Transverse colon (tissue), 4 donors: Measurements from ENCODE around the gene ITPKB. TPM values are rescaled to one million over a fixed set of nuclear protein-coding genes. Genes with fewer than 3 reads are reported as not detected.

Source experiments
- DNase-seq: peaks from one replicate; pipeline ENCODE4 v3.0.0-alpha.2; 2019
- H3K27ac ChIP-seq, 4 donors: fragments of 200-600 bp; sonication (generic); 2 replicates each; pipeline ENCODE4 v1.5.1; 2016 to 2018; ENCODE audit warnings: inconsistent platforms in 4 of 4
- H3K27me3 ChIP-seq: fragments of 200-600 bp; sonication (generic); 2 replicates; pipeline ENCODE4 v1.5.1; 2017; ENCODE audit warnings: inconsistent platforms
- H3K36me3 ChIP-seq, 4 donors: fragments of 200-600 bp; sonication (generic); 2 replicates each; pipeline ENCODE4 v1.5.1; 2017 to 2019; ENCODE audit warnings: inconsistent platforms in 4 of 4
- H3K4me1 ChIP-seq, 4 donors: fragments of 200-600 bp; sonication (generic); 2 replicates each; pipeline ENCODE4 v1.5.1; 2017 to 2020; ENCODE audit warnings: inconsistent platforms in 4 of 4
- H3K4me3 ChIP-seq, 4 donors: fragments of 200-600 bp; sonication (generic); 1 replicate in 1 of 4; 2 replicates in 3 of 4; pipeline versions ENCODE4 v1.5.1 to v1.6.1; 2017 to 2019; ENCODE audit warnings: inconsistent platforms in 4 of 4
- H3K9me3 ChIP-seq, 2 donors: fragments of 200-600 bp; sonication (generic); 2 replicates each; pipeline ENCODE4 v1.5.1; 2017 to 2019; ENCODE audit warnings: inconsistent platforms in 2 of 2
- EP300 ChIP-seq: sonication (generic); formaldehyde crosslinking; IDR thresholded peaks from one replicate; pipeline ENCODE4 v1.6.1; 2017; ENCODE audit warnings: antibody characterized with exemption, low read depth
- POLR2A ChIP-seq: fragments of 450-650 bp; IDR thresholded peaks from one replicate; pipeline ENCODE4 v1.6.1; 2016; ENCODE audit warnings: antibody characterized with exemption, mild to moderate bottlenecking, moderate library complexity
- POLR2AphosphoS5 ChIP-seq, 3 donors: sonication (generic); formaldehyde crosslinking; IDR thresholded peaks; one replicate each; pipeline ENCODE4 v1.6.1; 2016; ENCODE audit warnings: antibody characterized with exemption in 3 of 3
- WGBS, 2 donors: methylation state at CpG; one replicate each; pipeline ENCODE4 v1.1.5; 2018; ENCODE audit warnings: low coverage in 1 of 2; 5-methylcytosine and 5-hydroxymethylcytosine counted together
- in situ Hi-C, 4 donors: fragments of 200-750 bp; cut with MboI; loops; one replicate each; pipeline versions ENCODE4 v1.15.0 to v1.15.1; 2017; ENCODE audit warnings: low sequenced_read_pairs in 3 of 4, low pct_ligation_motif_present in 1 of 4, low pct_unique_long_range_greater_than_20kb in 1 of 4
- intact Hi-C: fragments of 100-400 bp; cut with DNase I; formaldehyde crosslinking; loops from one replicate; pipeline ENCODE4 v1.15.1; 2023; ENCODE audit warnings: low total_unique reads
- total RNA-seq, 4 donors: library from RNA; depleted of rRNA; stranded (reverse); fragments of >200 nt; gene quantifications; one replicate each; pipeline ENCODE4 v1.1.0, GENCODE V29; 2016
- TF ChIP-seq, protein P1 (sequence below), 5 experiments: fragments of 200-600 bp in 3 of 5; fragments of 450-650 bp in 2 of 5; sonication (generic) in 3 of 5; IDR thresholded peaks; 1 replicate in 2 of 5; 2 replicates in 3 of 5; pipeline ENCODE4 v1.5.1; 2016 to 2017; ENCODE audit warnings: antibody characterized with exemption in 5 of 5, inconsistent platforms in 3 of 5, mild to moderate bottlenecking in 2 of 5, moderate library complexity in 1 of 5

Gene ITPKB
- total RNA-seq, 4 donors from 2014 or later, result 14.3 to 57.6 (median 23.7) TPM

DNA sequence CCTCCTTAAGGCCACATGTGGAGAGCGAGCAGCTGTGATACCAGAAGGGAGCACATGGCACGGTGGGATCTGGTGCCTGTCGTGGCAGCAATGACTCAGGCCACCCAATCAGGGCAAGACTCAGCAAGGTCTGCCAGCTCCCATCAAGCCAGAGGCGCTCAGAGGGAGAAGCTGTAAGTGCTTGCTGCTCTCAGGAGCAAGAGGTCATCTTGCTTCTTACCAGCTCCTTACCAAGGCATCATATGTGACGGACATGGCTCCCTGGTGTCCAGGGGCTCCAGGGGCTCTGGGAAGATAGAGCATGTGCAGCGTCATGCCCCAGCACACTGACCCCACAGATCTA lies 72.9 kb downstream of the ITPKB start:
- Histone ChIP-seq H3K36me3 (no peaks in the 10 kb centered on the region), H3K27me3 (no peaks in the 10 kb centered on the region), H3K27ac (no peak overlapping the region), H3K4me1 (peaks cover 30 to 72% (median 41%) of the 10 kb centered on the region in 4 donors), H3K4me3 (no peak overlapping the region), H3K9me3 (no peaks in the 10 kb centered on the region)
- DNase-seq, result no peak
- 88% methylated on average over 6 of the region's 6 CpGs; no CpG with 5 or more reads in 1 of the 2 donors for WGBS, 2 donors
- in situ Hi-C loops, result no loop called here
- intact Hi-C loops, result no loop called here
- TF ChIP-seq POLR2A (no peak), EP300 (no peak), POLR2AphosphoS5 (IDR thresholded peaks at IDR 0.05) (no peak)
- TF ChIP-seq, protein P1, sequence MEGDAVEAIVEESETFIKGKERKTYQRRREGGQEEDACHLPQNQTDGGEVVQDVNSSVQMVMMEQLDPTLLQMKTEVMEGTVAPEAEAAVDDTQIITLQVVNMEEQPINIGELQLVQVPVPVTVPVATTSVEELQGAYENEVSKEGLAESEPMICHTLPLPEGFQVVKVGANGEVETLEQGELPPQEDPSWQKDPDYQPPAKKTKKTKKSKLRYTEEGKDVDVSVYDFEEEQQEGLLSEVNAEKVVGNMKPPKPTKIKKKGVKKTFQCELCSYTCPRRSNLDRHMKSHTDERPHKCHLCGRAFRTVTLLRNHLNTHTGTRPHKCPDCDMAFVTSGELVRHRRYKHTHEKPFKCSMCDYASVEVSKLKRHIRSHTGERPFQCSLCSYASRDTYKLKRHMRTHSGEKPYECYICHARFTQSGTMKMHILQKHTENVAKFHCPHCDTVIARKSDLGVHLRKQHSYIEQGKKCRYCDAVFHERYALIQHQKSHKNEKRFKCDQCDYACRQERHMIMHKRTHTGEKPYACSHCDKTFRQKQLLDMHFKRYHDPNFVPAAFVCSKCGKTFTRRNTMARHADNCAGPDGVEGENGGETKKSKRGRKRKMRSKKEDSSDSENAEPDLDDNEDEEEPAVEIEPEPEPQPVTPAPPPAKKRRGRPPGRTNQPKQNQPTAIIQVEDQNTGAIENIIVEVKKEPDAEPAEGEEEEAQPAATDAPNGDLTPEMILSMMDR (IDR thresholded peaks at IDR 0.05), result no peak

- Histone ChIP-seq H3K36me3 (no peaks in the 10 kb centered on the region), H3K9me3 (no peaks in the 10 kb centered on the region), H3K4me3 (no peak overlapping the region), H3K27me3 (no peaks in the 10 kb centered on the region), H3K4me1 (peaks cover 35 to 73% (median 46%) of the 10 kb centered on the region in 4 donors), H3K27ac (no peak overlapping the region)
- no peak for TF ChIP-seq POLR2A
- no peak for TF ChIP-seq POLR2AphosphoS5 (IDR thresholded peaks at IDR 0.05)
- TF ChIP-seq, protein P1 (IDR thresholded peaks at IDR 0.05), result no peak
- no peak for TF ChIP-seq EP300
- 91 to 93% methylated on average over 7 to 17 of the region's 17 CpGs for WGBS, 2 donors
- intact Hi-C loops, result no loop called here
- in situ Hi-C loops, result no loop called here
- no peak for DNase-seq
Observed at GRCh38 chr1:226665505-226666163, 73.4 kb downstream of the ITPKB start.

GRCh38 chr1:226664413-226665101 lies 74.5 kb downstream of the ITPKB start:
- no peaks in the 10 kb centered on the region for H3K27me3 ChIP-seq
- 62 to 67% methylated on average over 4 to 15 of the region's 15 CpGs for WGBS, 2 donors
- DNase-seq, result peak; percentile 30

DNA sequence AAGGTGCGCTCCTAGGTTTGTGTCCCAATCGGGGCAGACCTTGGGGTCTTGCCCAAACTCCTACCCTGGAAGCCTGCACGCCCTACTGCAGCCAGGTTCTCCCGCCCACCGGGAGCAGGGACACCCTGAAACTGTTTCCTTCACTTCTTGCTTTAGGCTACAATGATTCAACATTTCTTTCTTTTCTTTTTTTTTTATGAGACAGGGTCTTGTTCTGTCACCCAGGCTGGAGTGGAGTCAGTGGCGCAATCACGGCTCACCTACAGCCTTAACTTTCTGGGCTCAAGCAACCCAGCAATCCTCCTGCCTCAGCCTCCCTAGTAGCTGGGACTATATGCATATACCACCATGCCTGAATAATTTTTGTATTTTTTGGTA lies 75.8 kb downstream of the ITPKB start:
- Histone ChIP-seq H3K27ac (no peak overlapping the region), H3K27me3 (no peaks in the 10 kb centered on the region), H3K4me3 (no peak overlapping the region), H3K9me3 (no peaks in the 10 kb centered on the region), H3K4me1 (peaks cover 37 to 87% (median 60%) of the 10 kb centered on the region in 4 donors), H3K36me3 (no peaks in the 10 kb centered on the region)
- no peak for TF ChIP-seq POLR2AphosphoS5 (IDR thresholded peaks at IDR 0.05)
- TF ChIP-seq, protein P1 (IDR thresholded peaks at IDR 0.05), result no peak
- TF ChIP-seq POLR2A, result no peak
- TF ChIP-seq EP300, result no peak
- no peak for DNase-seq
- intact Hi-C loops (no loop called here), in situ Hi-C loops (no loop called here)
- WGBS, 2 donors, result 73 to 79% methylated on average over 5 to 7 of the region's 7 CpGs

More at GRCh38 chr1:226664413-226665101, 74.5 kb downstream of the ITPKB start:
- intact Hi-C loops, result no loop called here
- in situ Hi-C loops, result no loop called here
- H3K4me3 ChIP-seq, result no peak overlapping the region
- H3K36me3 ChIP-seq, result no peaks in the 10 kb centered on the region
- no peaks in the 10 kb centered on the region for H3K9me3 ChIP-seq
- H3K27ac ChIP-seq, result no peak overlapping the region
- peaks cover 37 to 81% (median 54%) of the 10 kb centered on the region in 4 donors for H3K4me1 ChIP-seq
- TF ChIP-seq EP300 (no peak), POLR2AphosphoS5 (IDR thresholded peaks at IDR 0.05) (peak in 2 of 3 donors; percentile 45 to 54), POLR2A (no peak)
- TF ChIP-seq, protein P1 (IDR thresholded peaks at IDR 0.05), result no peak
